GM06990 (cell line): ENCODE measurements around the gene GALNT18.
"Not testable (repeated sequence)": the region's sequence is repeated elsewhere in the genome, so short reads cannot be mapped to it uniquely, and the experiment has no call there.

ENCODE experiments used
- DNase-seq: peaks from one replicate; pipeline ENCODE4 v3.0.0-alpha.2; 2011; ENCODE audit not compliant: insufficient read length; ENCODE audit errors: extremely low read depth
- H3K27me3 ChIP-seq: replicated peaks from 2 replicates; pipeline ENCODE4 v1.6.0; 2011; ENCODE audit warnings: low read length; ENCODE audit not compliant: control insufficient read depth, insufficient read depth
- H3K36me3 ChIP-seq: 2 replicates; pipeline ENCODE4 v1.5.1; 2011; ENCODE audit warnings: low read length; ENCODE audit not compliant: control insufficient read depth, insufficient read depth
- H3K4me3 ChIP-seq: replicated peaks from 2 replicates; pipeline ENCODE4 v1.5.1; 2011; ENCODE audit warnings: low read depth, mild to moderate bottlenecking, control low read depth, low read length
- TF ChIP-seq, protein P1 (sequence below): IDR thresholded peaks from 2 replicates; pipeline ENCODE4 v1.5.1; 2011; ENCODE audit warnings: low read length, control low read depth, mild to moderate bottlenecking, inconsistent platforms; ENCODE audit not compliant: insufficient read depth, poor library complexity, severe bottlenecking

The GALNT18 gene

GRCh38 chr11:11454671-11455223, 167.1 kb downstream of the GALNT18 start:
- TF ChIP-seq, protein P1, sequence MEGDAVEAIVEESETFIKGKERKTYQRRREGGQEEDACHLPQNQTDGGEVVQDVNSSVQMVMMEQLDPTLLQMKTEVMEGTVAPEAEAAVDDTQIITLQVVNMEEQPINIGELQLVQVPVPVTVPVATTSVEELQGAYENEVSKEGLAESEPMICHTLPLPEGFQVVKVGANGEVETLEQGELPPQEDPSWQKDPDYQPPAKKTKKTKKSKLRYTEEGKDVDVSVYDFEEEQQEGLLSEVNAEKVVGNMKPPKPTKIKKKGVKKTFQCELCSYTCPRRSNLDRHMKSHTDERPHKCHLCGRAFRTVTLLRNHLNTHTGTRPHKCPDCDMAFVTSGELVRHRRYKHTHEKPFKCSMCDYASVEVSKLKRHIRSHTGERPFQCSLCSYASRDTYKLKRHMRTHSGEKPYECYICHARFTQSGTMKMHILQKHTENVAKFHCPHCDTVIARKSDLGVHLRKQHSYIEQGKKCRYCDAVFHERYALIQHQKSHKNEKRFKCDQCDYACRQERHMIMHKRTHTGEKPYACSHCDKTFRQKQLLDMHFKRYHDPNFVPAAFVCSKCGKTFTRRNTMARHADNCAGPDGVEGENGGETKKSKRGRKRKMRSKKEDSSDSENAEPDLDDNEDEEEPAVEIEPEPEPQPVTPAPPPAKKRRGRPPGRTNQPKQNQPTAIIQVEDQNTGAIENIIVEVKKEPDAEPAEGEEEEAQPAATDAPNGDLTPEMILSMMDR = no peak

GRCh38 chr11:11451501-11452005, 170.3 kb downstream of the GALNT18 start:
- Histone ChIP-seq H3K36me3 (no peaks in the 10 kb centered on the region), H3K27me3 (no peaks in the 10 kb centered on the region), H3K4me3 (no peak overlapping the region)
- TF ChIP-seq, protein P1 = no peak
- DNase-seq = no peak

More at GRCh38 chr11:11454671-11455223, 167.1 kb downstream of the GALNT18 start:
- DNase-seq = no peak
- Histone ChIP-seq H3K4me3 (no peak overlapping the region), H3K27me3 (no peaks in the 10 kb centered on the region), H3K36me3 (no peaks in the 10 kb centered on the region)

GRCh38 chr11:11450744-11451362, 171.0 kb downstream of the GALNT18 start:
- TF ChIP-seq, protein P1 = no peak
- Histone ChIP-seq H3K4me3 (no peak overlapping the region), H3K36me3 (no peaks in the 10 kb centered on the region), H3K27me3 (no peaks in the 10 kb centered on the region)
- no peak for DNase-seq

- no peak overlapping the region for H3K4me3 ChIP-seq
- H3K27me3 ChIP-seq = no peaks in the 10 kb centered on the region
- no peaks in the 10 kb centered on the region for H3K36me3 ChIP-seq
- DNase-seq = no peak
- TF ChIP-seq, protein P1 = no peak
These were observed 172.5 kb downstream of the GALNT18 start for GRCh38 chr11:11449327-11449726.

- Histone ChIP-seq H3K36me3 (no peaks in the 10 kb centered on the region), H3K4me3 (no peak overlapping the region), H3K27me3 (no peaks in the 10 kb centered on the region)
- TF ChIP-seq, protein P1 = no peak
- no peak for DNase-seq
These were observed 173.2 kb downstream of the GALNT18 start for GRCh38 chr11:11448626-11449025.

- not testable (repeated sequence) for DNase-seq, H3K27me3 ChIP-seq, H3K36me3 ChIP-seq, H3K4me3 ChIP-seq
These were observed 174.2 kb downstream of the GALNT18 start for GRCh38 chr11:11447601-11448000.
